ENCODE data around the gene RALGPS2. TPM values are rescaled to one million over a fixed set of nuclear protein-coding genes. Genes with fewer than 3 reads are reported as not detected.

RALGPS2 gene
- total RNA-seq, 2 experiments from 2014 or later: 1.4 to 1.9 TPM

- ATAC-seq (no peak), DNase-seq (no peak)
- Mint-ChIP-seq H3K4me1 (peaks cover 13% of the 10 kb centered on the region), H3K27ac (no peak overlapping the region), H3K4me3 (no peak overlapping the region), H3K36me3 (no peaks in the 10 kb centered on the region), H3K27me3 (peaks cover 6% of the 10 kb centered on the region), H3K9me3 (ENCODE audit: low read depth) (no peaks in the 10 kb centered on the region)
- CTCF ChIA-PET: no interaction called here
Measured at GRCh38 chr1:178867670-178868069, 142.6 kb downstream of the RALGPS2 start.

- Mint-ChIP-seq H3K27me3 (peaks cover 6% of the 10 kb centered on the region), H3K36me3 (no peaks in the 10 kb centered on the region), H3K4me3 (no peak overlapping the region), H3K4me1 (peaks cover 16% of the 10 kb centered on the region), H3K27ac (no peak overlapping the region), H3K9me3 (ENCODE audit: low read depth) (no peaks in the 10 kb centered on the region)
- no peak for DNase-seq
- ATAC-seq: no peak
- CTCF ChIA-PET: no interaction called here
Measured at GRCh38 chr1:178868706-178869105, 143.7 kb downstream of the RALGPS2 start.

GRCh38 chr1:178869119-178869697, 144.2 kb downstream of the RALGPS2 start:
- CTCF ChIA-PET: no interaction called here
- H3K9me3 Mint-ChIP-seq (ENCODE audit: low read depth): no peaks in the 10 kb centered on the region
- H3K4me3 Mint-ChIP-seq: no peak overlapping the region

GRCh38 chr1:178870221-178870620, 145.2 kb downstream of the RALGPS2 start:
- DNase-seq (no peak), ATAC-seq (no peak)
- H3K36me3 Mint-ChIP-seq: no peaks in the 10 kb centered on the region
- H3K4me3 Mint-ChIP-seq: no peak overlapping the region
- H3K27ac Mint-ChIP-seq: no peak overlapping the region
- H3K9me3 Mint-ChIP-seq (ENCODE audit: low read depth): no peaks in the 10 kb centered on the region
- H3K27me3 Mint-ChIP-seq: no peaks in the 10 kb centered on the region
- peaks cover 8% of the 10 kb centered on the region for H3K4me1 Mint-ChIP-seq
- CTCF ChIA-PET: no interaction called here

More at GRCh38 chr1:178869119-178869697, 144.2 kb downstream of the RALGPS2 start:
- H3K36me3 Mint-ChIP-seq: no peaks in the 10 kb centered on the region
- ATAC-seq (no peak), DNase-seq (no peak)
- no peak overlapping the region for H3K27ac Mint-ChIP-seq
- H3K27me3 Mint-ChIP-seq: peaks cover 4% of the 10 kb centered on the region
- peaks cover 16% of the 10 kb centered on the region for H3K4me1 Mint-ChIP-seq

- DNase-seq (no peak), ATAC-seq (no peak)
- Mint-ChIP-seq H3K4me1 (peaks cover 7% of the 10 kb centered on the region), H3K4me3 (no peak within 1 kb of the TSS), H3K9me3 (ENCODE audit: low read depth) (no peaks in the 10 kb centered on the region), H3K36me3 (no peaks in the 10 kb centered on the region), H3K27me3 (no peaks in the 10 kb centered on the region), H3K27ac (no peak within 1 kb of the TSS)
- CTCF ChIA-PET: interaction anchor here (0.9 kb wide), 1 partner anchor 77 kb away, joined by 3 read pairs; no protein-coding TSS in a partner anchor
Measured at GRCh38 chr1:178870944-178871343, 145.9 kb downstream of the RALGPS2 start, which contains the start of gene ANGPTL1. Gene ANGPTL1 (minus strand): TSS chr1:178871077. CDS start chr1:178865776, 5,301 bp downstream.

- Mint-ChIP-seq H3K36me3 (no peaks in the 10 kb centered on the region), H3K4me3 (no peak overlapping the region), H3K27ac (no peak overlapping the region), H3K4me1 (peaks cover 7% of the 10 kb centered on the region), H3K27me3 (no peaks in the 10 kb centered on the region), H3K9me3 (ENCODE audit: low read depth) (no peaks in the 10 kb centered on the region)
- ATAC-seq (no peak), DNase-seq (no peak)
- CTCF ChIA-PET: interaction anchor here (0.7 to 1.6 kb wide), 5 partner anchors 8 to 330 kb away, joined by 3 read pairs; no protein-coding TSS in a partner anchor
Measured at GRCh38 chr1:178871551-178872320, 146.7 kb downstream of the RALGPS2 start.

- no peaks in the 10 kb centered on the region for H3K27me3 Mint-ChIP-seq
- H3K4me3 Mint-ChIP-seq: no peak overlapping the region
- H3K27ac Mint-ChIP-seq: no peak overlapping the region
- CTCF ChIA-PET: no interaction called here
- no peaks in the 10 kb centered on the region for H3K9me3 Mint-ChIP-seq (ENCODE audit: low read depth)
- peaks cover 4% of the 10 kb centered on the region for H3K4me1 Mint-ChIP-seq
- DNase-seq: no peak
- no peak for ATAC-seq
- H3K36me3 Mint-ChIP-seq: no peaks in the 10 kb centered on the region
Measured at GRCh38 chr1:178874966-178875365, 149.9 kb downstream of the RALGPS2 start.

GRCh38 chr1:178875936-178876335, 150.9 kb downstream of the RALGPS2 start:
- Mint-ChIP-seq H3K4me3 (no peak overlapping the region), H3K4me1 (peaks cover 4% of the 10 kb centered on the region), H3K27me3 (no peaks in the 10 kb centered on the region), H3K9me3 (ENCODE audit: low read depth) (no peaks in the 10 kb centered on the region), H3K36me3 (no peaks in the 10 kb centered on the region), H3K27ac (no peak overlapping the region)
- DNase-seq (no peak), ATAC-seq (no peak)
- CTCF ChIA-PET: no interaction called here

GRCh38 chr1:178877896-178878295, 152.9 kb downstream of the RALGPS2 start:
- Mint-ChIP-seq H3K4me1 (peaks cover under 1% of the 10 kb centered on the region), H3K27ac (no peak overlapping the region), H3K4me3 (no peak overlapping the region), H3K27me3 (no peaks in the 10 kb centered on the region), H3K36me3 (no peaks in the 10 kb centered on the region), H3K9me3 (ENCODE audit: low read depth) (no peaks in the 10 kb centered on the region)
- ATAC-seq (no peak), DNase-seq (no peak)
- CTCF ChIA-PET: no interaction called here

GRCh38 chr1:178881950-178882349, 156.9 kb downstream of the RALGPS2 start:
- DNase-seq (no peak), ATAC-seq (no peak)
- H3K4me3 Mint-ChIP-seq: no peak overlapping the region
- H3K4me1 Mint-ChIP-seq: no peaks in the 10 kb centered on the region
- no peaks in the 10 kb centered on the region for H3K27me3 Mint-ChIP-seq
- no peaks in the 10 kb centered on the region for H3K9me3 Mint-ChIP-seq (ENCODE audit: low read depth)
- H3K27ac Mint-ChIP-seq: no peak overlapping the region
- no peaks in the 10 kb centered on the region for H3K36me3 Mint-ChIP-seq
- CTCF ChIA-PET: no interaction called here

- Mint-ChIP-seq H3K4me3 (no peak overlapping the region), H3K36me3 (no peaks in the 10 kb centered on the region), H3K27ac (no peak overlapping the region), H3K27me3 (no peaks in the 10 kb centered on the region), H3K9me3 (ENCODE audit: low read depth) (no peaks in the 10 kb centered on the region), H3K4me1 (no peaks in the 10 kb centered on the region)
- DNase-seq: no peak
- CTCF ChIA-PET: no interaction called here
- no peak for ATAC-seq
Measured at GRCh38 chr1:178885869-178886268, 160.8 kb downstream of the RALGPS2 start.

GRCh38 chr1:178886551-178886950, 161.5 kb downstream of the RALGPS2 start:
- H3K9me3 Mint-ChIP-seq (ENCODE audit: low read depth): no peaks in the 10 kb centered on the region
- H3K27ac Mint-ChIP-seq: no peak overlapping the region
- CTCF ChIA-PET: no interaction called here
- H3K27me3 Mint-ChIP-seq: no peaks in the 10 kb centered on the region
- DNase-seq (no peak), ATAC-seq (no peak)
- no peaks in the 10 kb centered on the region for H3K36me3 Mint-ChIP-seq
- no peak overlapping the region for H3K4me3 Mint-ChIP-seq
- no peaks in the 10 kb centered on the region for H3K4me1 Mint-ChIP-seq

- DNase-seq (no peak), ATAC-seq (no peak)
- Mint-ChIP-seq H3K36me3 (no peaks in the 10 kb centered on the region), H3K4me1 (peaks cover 3% of the 10 kb centered on the region), H3K27ac (no peak overlapping the region), H3K9me3 (ENCODE audit: low read depth) (peaks cover 3% of the 10 kb centered on the region), H3K4me3 (no peak overlapping the region), H3K27me3 (no peaks in the 10 kb centered on the region)
- CTCF ChIA-PET: no interaction called here
Measured at GRCh38 chr1:178895928-178896327, 170.9 kb downstream of the RALGPS2 start.

GRCh38 chr1:178898401-178898800, 173.4 kb downstream of the RALGPS2 start:
- Mint-ChIP-seq H3K4me3 (no peak overlapping the region), H3K36me3 (no peaks in the 10 kb centered on the region), H3K9me3 (ENCODE audit: low read depth) (peaks cover 3% of the 10 kb centered on the region), H3K27me3 (no peaks in the 10 kb centered on the region), H3K4me1 (peaks cover 3% of the 10 kb centered on the region), H3K27ac (no peak overlapping the region)
- ATAC-seq: no peak
- DNase-seq: no peak
- CTCF ChIA-PET: no interaction called here

All from activated CD8-positive, alpha-beta memory T cell treated with anti-CD3 and anti-CD28 coated beads, Interleukin-2, amount 10 ng/mL, durations not matched to agents 7 days and 5 days (primary cell).